Transverse colon (tissue), 4 donors: Measurements from ENCODE around the gene UQCC5.

Experiments
- EP300 ChIP-seq: sonication (generic); formaldehyde crosslinking; IDR thresholded peaks from one replicate; pipeline ENCODE4 v1.6.1; 2017; ENCODE audit warnings: antibody characterized with exemption, low read depth
- POLR2A ChIP-seq: fragments of 450-650 bp; IDR thresholded peaks from one replicate; pipeline ENCODE4 v1.6.1; 2016; ENCODE audit warnings: antibody characterized with exemption, mild to moderate bottlenecking, moderate library complexity
- POLR2AphosphoS5 ChIP-seq, 3 donors: sonication (generic); formaldehyde crosslinking; IDR thresholded peaks; one replicate each; pipeline ENCODE4 v1.6.1; 2016; ENCODE audit warnings: antibody characterized with exemption in 3 of 3
- TF ChIP-seq, protein P1 (sequence below), 5 experiments: fragments of 200-600 bp in 3 of 5; fragments of 450-650 bp in 2 of 5; sonication (generic) in 3 of 5; IDR thresholded peaks; 1 replicate in 2 of 5; 2 replicates in 3 of 5; pipeline ENCODE4 v1.5.1; 2016 to 2017; ENCODE audit warnings: antibody characterized with exemption in 5 of 5, inconsistent platforms in 3 of 5, mild to moderate bottlenecking in 2 of 5, moderate library complexity in 1 of 5

DNA sequence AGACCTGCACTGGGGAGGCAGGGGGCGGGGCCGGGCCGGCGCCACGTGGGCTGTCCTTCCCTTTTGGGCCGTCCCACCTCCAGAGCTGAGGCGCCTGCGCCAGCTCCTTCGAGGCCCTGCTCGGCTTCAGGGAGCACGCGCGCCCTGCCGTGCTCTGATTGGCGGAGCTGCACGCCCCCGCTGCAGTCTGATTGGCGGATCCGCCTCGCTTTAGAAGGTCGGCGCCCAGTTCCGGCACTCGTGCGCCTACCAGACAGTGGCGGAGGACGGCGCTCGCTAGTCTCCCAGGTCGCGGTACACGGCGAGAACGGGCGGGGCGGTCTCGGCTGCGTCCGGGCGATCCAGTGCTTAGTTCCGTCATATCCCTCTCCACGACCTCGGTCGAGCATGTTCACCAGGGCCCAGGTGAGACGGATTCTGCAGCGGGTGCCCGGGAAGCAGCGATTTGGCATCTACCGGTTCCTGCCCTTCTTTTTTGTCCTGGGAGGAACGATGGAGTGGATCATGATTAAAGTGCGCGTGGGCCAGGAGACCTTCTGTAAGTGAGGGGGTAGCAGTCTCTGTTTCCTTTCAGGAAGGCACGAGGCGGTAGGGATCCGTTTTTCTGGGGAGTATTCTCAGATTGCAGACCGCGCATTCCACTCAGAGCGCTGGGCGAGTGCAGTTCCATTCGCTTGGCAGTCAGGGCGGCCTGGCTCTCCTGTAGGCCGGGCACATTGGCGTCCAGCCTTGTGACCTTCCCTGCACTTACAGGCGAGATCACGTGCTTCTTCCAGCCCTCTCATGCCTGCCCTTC lies at the start of gene UQCC5:
- peak; percentile 96 for TF ChIP-seq POLR2A
- TF ChIP-seq, protein P1, sequence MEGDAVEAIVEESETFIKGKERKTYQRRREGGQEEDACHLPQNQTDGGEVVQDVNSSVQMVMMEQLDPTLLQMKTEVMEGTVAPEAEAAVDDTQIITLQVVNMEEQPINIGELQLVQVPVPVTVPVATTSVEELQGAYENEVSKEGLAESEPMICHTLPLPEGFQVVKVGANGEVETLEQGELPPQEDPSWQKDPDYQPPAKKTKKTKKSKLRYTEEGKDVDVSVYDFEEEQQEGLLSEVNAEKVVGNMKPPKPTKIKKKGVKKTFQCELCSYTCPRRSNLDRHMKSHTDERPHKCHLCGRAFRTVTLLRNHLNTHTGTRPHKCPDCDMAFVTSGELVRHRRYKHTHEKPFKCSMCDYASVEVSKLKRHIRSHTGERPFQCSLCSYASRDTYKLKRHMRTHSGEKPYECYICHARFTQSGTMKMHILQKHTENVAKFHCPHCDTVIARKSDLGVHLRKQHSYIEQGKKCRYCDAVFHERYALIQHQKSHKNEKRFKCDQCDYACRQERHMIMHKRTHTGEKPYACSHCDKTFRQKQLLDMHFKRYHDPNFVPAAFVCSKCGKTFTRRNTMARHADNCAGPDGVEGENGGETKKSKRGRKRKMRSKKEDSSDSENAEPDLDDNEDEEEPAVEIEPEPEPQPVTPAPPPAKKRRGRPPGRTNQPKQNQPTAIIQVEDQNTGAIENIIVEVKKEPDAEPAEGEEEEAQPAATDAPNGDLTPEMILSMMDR (IDR thresholded peaks at IDR 0.05), result no peak
- peak; percentile 15 for TF ChIP-seq EP300
- TF ChIP-seq POLR2AphosphoS5 (IDR thresholded peaks at IDR 0.05), result peak; percentile 98 to 99 (median 99)
